ENCODE results near the gene REPS2. TPM values are rescaled to one million over a fixed set of nuclear protein-coding genes. Genes with fewer than 3 reads are reported as not detected.

REPS2 gene
- polyA plus RNA-seq (2013, experiment 1 of 2), result 1.6 TPM
- 0.89 TPM for polyA plus RNA-seq (2013, experiment 2 of 2)

- Histone ChIP-seq H3K4me1 (ENCODE audit: insufficient read depth, low read length) (no peaks in the 10 kb centered on the region), H3K27me3 (ENCODE audit: insufficient read depth, low read length) (peaks cover 28% of the 10 kb centered on the region), H3K9ac (ENCODE audit: low read depth, low read length) (no peak within 1 kb of the TSS), H3K36me3 (ENCODE audit: insufficient read depth, low read length) (no peaks in the 10 kb centered on the region), H3K9me3 (ENCODE audit: insufficient read depth, low read depth, low read length) (no peaks in the 10 kb centered on the region), H3K4me3 (ENCODE audit: low read length) (peak within 1 kb of the TSS; percentile 62), H3K27ac (ENCODE audit: low read depth, low read length) (no peak within 1 kb of the TSS)
- under 1% methylated on average over 71 of the region's 71 CpGs for WGBS
Measured at GRCh38 chrX:16946361-16946964, at the start of gene REPS2. Gene REPS2 (plus strand): TSS chrX:16946658. CDS start chrX:16946862, 204 bp downstream.

GRCh38 chrX:16897445-16897844 is 49.0 kb upstream of the REPS2 start:
- no peaks in the 10 kb centered on the region for H3K27me3 ChIP-seq (ENCODE audit: insufficient read depth, low read length)
- WGBS, result 89% methylated on average over 2 of the region's 2 CpGs
- no peak overlapping the region for H3K27ac ChIP-seq (ENCODE audit: low read depth, low read length)
- H3K36me3 ChIP-seq (ENCODE audit: insufficient read depth, low read length), result no peaks in the 10 kb centered on the region
- H3K4me3 ChIP-seq (ENCODE audit: low read length), result no peak overlapping the region
- no peaks in the 10 kb centered on the region for H3K9me3 ChIP-seq (ENCODE audit: insufficient read depth, low read depth, low read length)
- H3K4me1 ChIP-seq (ENCODE audit: insufficient read depth, low read length), result no peaks in the 10 kb centered on the region
- H3K9ac ChIP-seq (ENCODE audit: low read depth, low read length), result no peak overlapping the region

- Histone ChIP-seq H3K9me3 (ENCODE audit: insufficient read depth, low read depth, low read length) (no peaks in the 10 kb centered on the region), H3K36me3 (ENCODE audit: insufficient read depth, low read length) (no peaks in the 10 kb centered on the region), H3K4me3 (ENCODE audit: low read length) (no peak overlapping the region), H3K9ac (ENCODE audit: low read depth, low read length) (no peak overlapping the region), H3K27ac (ENCODE audit: low read depth, low read length) (no peak overlapping the region), H3K27me3 (ENCODE audit: insufficient read depth, low read length) (no peaks in the 10 kb centered on the region), H3K4me1 (ENCODE audit: insufficient read depth, low read length) (no peaks in the 10 kb centered on the region)
- 95% methylated on average over 7 of the region's 8 CpGs for WGBS
Measured at GRCh38 chrX:16903274-16904022, 43.0 kb upstream of the REPS2 start.

- H3K9me3 ChIP-seq (ENCODE audit: insufficient read depth, low read depth, low read length), result no peaks in the 10 kb centered on the region
- H3K27ac ChIP-seq (ENCODE audit: low read depth, low read length), result no peak overlapping the region
- H3K4me3 ChIP-seq (ENCODE audit: low read length), result no peak overlapping the region
- H3K4me1 ChIP-seq (ENCODE audit: insufficient read depth, low read length), result no peaks in the 10 kb centered on the region
- H3K36me3 ChIP-seq (ENCODE audit: insufficient read depth, low read length), result no peaks in the 10 kb centered on the region
- no peaks in the 10 kb centered on the region for H3K27me3 ChIP-seq (ENCODE audit: insufficient read depth, low read length)
- no peak overlapping the region for H3K9ac ChIP-seq (ENCODE audit: low read depth, low read length)
- WGBS, result 94% methylated on average over 1 of the region's 1 CpG
Measured at GRCh38 chrX:16910376-16910775, 36.1 kb upstream of the REPS2 start.

- WGBS, result 93% methylated on average over 3 of the region's 3 CpGs
- Histone ChIP-seq H3K36me3 (ENCODE audit: insufficient read depth, low read length) (no peaks in the 10 kb centered on the region), H3K9me3 (ENCODE audit: insufficient read depth, low read depth, low read length) (no peaks in the 10 kb centered on the region), H3K9ac (ENCODE audit: low read depth, low read length) (no peak overlapping the region), H3K27me3 (ENCODE audit: insufficient read depth, low read length) (no peaks in the 10 kb centered on the region), H3K4me1 (ENCODE audit: insufficient read depth, low read length) (0 out of 2 replicates have a peak, but pooled peaks cover 5% of the 10 kb centered on the region), H3K27ac (ENCODE audit: low read depth, low read length) (no peak overlapping the region), H3K4me3 (ENCODE audit: low read length) (no peak overlapping the region)
Measured at GRCh38 chrX:16914058-16914457, 32.4 kb upstream of the REPS2 start.

GRCh38 chrX:16916561-16916960 is 29.9 kb upstream of the REPS2 start:
- no peak overlapping the region for H3K27ac ChIP-seq (ENCODE audit: low read depth, low read length)
- no peaks in the 10 kb centered on the region for H3K36me3 ChIP-seq (ENCODE audit: insufficient read depth, low read length)
- H3K4me3 ChIP-seq (ENCODE audit: low read length), result no peak overlapping the region
- 0 out of 2 replicates have a peak, but pooled peaks cover 5% of the 10 kb centered on the region for H3K4me1 ChIP-seq (ENCODE audit: insufficient read depth, low read length)
- WGBS, result 100% methylated on average over 2 of the region's 5 CpGs
- H3K9me3 ChIP-seq (ENCODE audit: insufficient read depth, low read depth, low read length), result no peaks in the 10 kb centered on the region
- no peak overlapping the region for H3K9ac ChIP-seq (ENCODE audit: low read depth, low read length)
- no peaks in the 10 kb centered on the region for H3K27me3 ChIP-seq (ENCODE audit: insufficient read depth, low read length)

- Histone ChIP-seq H3K27me3 (ENCODE audit: insufficient read depth, low read length) (no peaks in the 10 kb centered on the region), H3K36me3 (ENCODE audit: insufficient read depth, low read length) (no peaks in the 10 kb centered on the region), H3K27ac (ENCODE audit: low read depth, low read length) (no peak overlapping the region), H3K4me3 (ENCODE audit: low read length) (no peak overlapping the region), H3K9me3 (ENCODE audit: insufficient read depth, low read depth, low read length) (no peaks in the 10 kb centered on the region), H3K4me1 (ENCODE audit: insufficient read depth, low read length) (0 out of 2 replicates have a peak, but pooled peaks cover 5% of the 10 kb centered on the region), H3K9ac (ENCODE audit: low read depth, low read length) (no peak overlapping the region)
- 89% methylated on average over 5 of the region's 6 CpGs for WGBS
Measured at GRCh38 chrX:16917120-16917519, 29.3 kb upstream of the REPS2 start.

- Histone ChIP-seq H3K27me3 (ENCODE audit: insufficient read depth, low read length) (no peaks in the 10 kb centered on the region), H3K4me3 (ENCODE audit: low read length) (no peak overlapping the region), H3K36me3 (ENCODE audit: insufficient read depth, low read length) (no peaks in the 10 kb centered on the region), H3K9me3 (ENCODE audit: insufficient read depth, low read depth, low read length) (no peaks in the 10 kb centered on the region), H3K27ac (ENCODE audit: low read depth, low read length) (no peak overlapping the region), H3K4me1 (ENCODE audit: insufficient read depth, low read length) (0 out of 2 replicates have a peak, but pooled peaks cover 5% of the 10 kb centered on the region), H3K9ac (ENCODE audit: low read depth, low read length) (no peak overlapping the region)
Measured at GRCh38 chrX:16918979-16919378, 27.5 kb upstream of the REPS2 start.

- Histone ChIP-seq H3K4me3 (ENCODE audit: low read length) (no peak overlapping the region), H3K9ac (ENCODE audit: low read depth, low read length) (no peak overlapping the region), H3K36me3 (ENCODE audit: insufficient read depth, low read length) (no peaks in the 10 kb centered on the region), H3K9me3 (ENCODE audit: insufficient read depth, low read depth, low read length) (no peaks in the 10 kb centered on the region), H3K27ac (ENCODE audit: low read depth, low read length) (no peak overlapping the region), H3K27me3 (ENCODE audit: insufficient read depth, low read length) (no peaks in the 10 kb centered on the region), H3K4me1 (ENCODE audit: insufficient read depth, low read length) (0 out of 2 replicates have a peak, but pooled peaks cover 5% of the 10 kb centered on the region)
Measured at GRCh38 chrX:16920075-16920474, 26.4 kb upstream of the REPS2 start.

- H3K4me1 ChIP-seq (ENCODE audit: insufficient read depth, low read length), result no peaks in the 10 kb centered on the region
- no peak overlapping the region for H3K27ac ChIP-seq (ENCODE audit: low read depth, low read length)
- no CpG with 5 or more reads among the region's 3 CpGs for WGBS
- H3K27me3 ChIP-seq (ENCODE audit: insufficient read depth, low read length), result no peaks in the 10 kb centered on the region
- H3K36me3 ChIP-seq (ENCODE audit: insufficient read depth, low read length), result no peaks in the 10 kb centered on the region
- H3K9me3 ChIP-seq (ENCODE audit: insufficient read depth, low read depth, low read length), result no peaks in the 10 kb centered on the region
- H3K4me3 ChIP-seq (ENCODE audit: low read length), result no peak overlapping the region
- no peak overlapping the region for H3K9ac ChIP-seq (ENCODE audit: low read depth, low read length)
Measured at GRCh38 chrX:16923157-16923556, 23.3 kb upstream of the REPS2 start.

GRCh38 chrX:16924631-16925480 is 21.6 kb upstream of the REPS2 start:
- H3K4me1 ChIP-seq (ENCODE audit: insufficient read depth, low read length), result peaks cover 2% of the 10 kb centered on the region; the same call in 1 of the 2 replicates
- 90% methylated on average over 1 of the region's 1 CpG for WGBS
- H3K4me3 ChIP-seq (ENCODE audit: low read length), result no peak overlapping the region
- no peak overlapping the region for H3K27ac ChIP-seq (ENCODE audit: low read depth, low read length)
- H3K9ac ChIP-seq (ENCODE audit: low read depth, low read length), result no peak overlapping the region
- no peaks in the 10 kb centered on the region for H3K9me3 ChIP-seq (ENCODE audit: insufficient read depth, low read depth, low read length)
- H3K27me3 ChIP-seq (ENCODE audit: insufficient read depth, low read length), result no peaks in the 10 kb centered on the region
- no peaks in the 10 kb centered on the region for H3K36me3 ChIP-seq (ENCODE audit: insufficient read depth, low read length)

Data from HUES64 (cell line).